GM23248 (cell line): ENCODE data around the gene WDR19.

ENCODE experiments used
- EZH2 ChIP-seq: fragments of 200-600 bp; sonication (generic); IDR thresholded peaks from 2 replicates; pipeline ENCODE4 v1.6.1; 2018; ENCODE audit warnings: antibody characterized with exemption, mild to moderate bottlenecking; ENCODE audit not compliant: insufficient read depth, poor library complexity, severe bottlenecking
- EZH2phosphoT487 ChIP-seq: fragments of 200-600 bp; sonication (generic); IDR thresholded peaks from 2 replicates; pipeline ENCODE4 v1.6.1; 2018; ENCODE audit warnings: antibody characterized with exemption, moderate library complexity, mild to moderate bottlenecking, low read depth; ENCODE audit not compliant: insufficient read depth

GRCh38 chr4:39146211-39146610, 36.1 kb upstream of the WDR19 start:
- no peak for TF ChIP-seq EZH2
- TF ChIP-seq EZH2phosphoT487: no peak
